Gastroesophageal sphincter (tissue), 4 donors: ENCODE results near the gene IKZF3. TPM values are rescaled to one million over a fixed set of nuclear protein-coding genes. Genes with fewer than 3 reads are reported as not detected.

Source experiments
- ATAC-seq: fragments of 150-250 bp; one replicate; pipeline ENCODE4 v1.9.1; 2016; ENCODE audit warnings: mild to moderate bottlenecking, moderate library complexity
- H3K27ac ChIP-seq, 4 donors: fragments of 200-600 bp; sonication (generic) in 3 of 4; 1 replicate in 3 of 4; 2 replicates in 1 of 4; pipeline ENCODE4 v1.5.1; 2016 to 2019
- H3K27me3 ChIP-seq: fragments of 200-600 bp; sonication (generic); one replicate; pipeline ENCODE4 v1.5.1; 2019
- H3K36me3 ChIP-seq, 2 donors: fragments of 200-600 bp; sonication (generic); one replicate each; pipeline ENCODE4 v1.5.1; 2019; ENCODE audit warnings: control low read depth in 1 of 2
- H3K4me1 ChIP-seq, 3 donors: fragments of 200-600 bp; sonication (generic); 1 replicate in 2 of 3; 2 replicates in 1 of 3; pipeline ENCODE4 v1.5.1; 2016 to 2019; ENCODE audit warnings: control low read depth in 2 of 3
- H3K4me3 ChIP-seq, 2 donors: fragments of 200-600 bp; sonication (generic); one replicate each; pipeline ENCODE4 v1.5.1; 2019; ENCODE audit warnings: mild to moderate bottlenecking in 1 of 2, moderate library complexity in 1 of 2
- H3K9me3 ChIP-seq, 3 donors: fragments of 200-600 bp; sonication (generic); one replicate each; pipeline ENCODE4 v1.5.1; 2017 to 2019; ENCODE audit warnings: control low read depth in 2 of 3
- EP300 ChIP-seq: sonication (generic); formaldehyde crosslinking; IDR thresholded peaks from one replicate; pipeline ENCODE4 v1.6.1; 2017; ENCODE audit warnings: antibody characterized with exemption, mild to moderate bottlenecking
- POLR2A ChIP-seq, 2 donors: fragments of 450-650 bp; IDR thresholded peaks; one replicate each; pipeline ENCODE4 v1.6.1; 2017; ENCODE audit warnings: antibody characterized with exemption in 2 of 2, mild to moderate bottlenecking in 2 of 2, moderate library complexity in 1 of 2
- POLR2AphosphoS5 ChIP-seq: sonication (generic); formaldehyde crosslinking; IDR thresholded peaks from one replicate; pipeline ENCODE4 v1.6.1; 2017; ENCODE audit warnings: antibody characterized with exemption
- WGBS, 2 donors: methylation state at CpG; one replicate each; pipeline ENCODE4 v1.1.5; 2018; ENCODE audit warnings: low coverage in 1 of 2; 5-methylcytosine and 5-hydroxymethylcytosine counted together
- total RNA-seq, 4 donors: library from RNA; depleted of rRNA; stranded (reverse); fragments of >200 nt; gene quantifications; one replicate each; pipeline ENCODE4 v1.1.0, GENCODE V29; 2016
- TF ChIP-seq, protein P1 (sequence below), 4 experiments: fragments of 200-600 bp in 2 of 4; fragments of 450-650 bp in 2 of 4; sonication (generic) in 1 of 4; IDR thresholded peaks; one replicate each; pipeline ENCODE4 v1.5.1; 2017 to 2019; ENCODE audit warnings: antibody characterized with exemption in 4 of 4, mild to moderate bottlenecking in 2 of 4, moderate library complexity in 2 of 4

The IKZF3 gene
- total RNA-seq, 4 donors from 2014 or later, result 0.62 to 1.5 (median 0.95) TPM

DNA sequence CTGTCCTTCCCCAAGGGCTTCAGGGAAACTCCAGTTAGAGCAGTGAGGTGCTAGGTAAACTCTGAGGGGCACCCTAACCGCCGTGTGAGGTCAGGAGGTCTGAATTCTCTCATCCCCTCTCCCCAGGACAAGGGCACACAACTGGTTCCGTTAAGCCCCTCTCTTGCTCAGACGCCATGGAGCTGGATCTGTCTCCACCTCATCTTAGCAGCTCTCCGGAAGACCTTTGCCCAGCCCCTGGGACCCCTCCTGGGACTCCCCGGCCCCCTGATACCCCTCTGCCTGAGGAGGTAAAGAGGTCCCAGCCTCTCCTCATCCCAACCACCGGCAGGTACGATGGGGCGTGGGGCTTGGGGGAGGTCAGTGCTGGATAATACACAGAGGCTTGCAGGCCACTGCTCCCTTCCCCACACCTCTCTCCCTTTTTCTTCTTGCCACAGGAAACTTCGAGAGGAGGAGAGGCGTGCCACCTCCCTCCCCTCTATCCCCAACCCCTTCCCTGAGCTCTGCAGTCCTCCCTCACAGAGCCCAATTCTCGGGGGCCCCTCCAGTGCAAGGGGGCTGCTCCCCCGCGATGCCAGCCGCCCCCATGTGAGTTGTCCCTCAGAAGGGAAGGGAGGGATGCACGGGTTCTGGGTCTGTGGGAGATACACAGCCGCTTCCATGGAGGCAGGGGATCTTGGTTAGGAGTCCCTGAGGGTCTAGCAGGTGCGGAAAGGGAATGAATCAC is 121.8 kb downstream of the IKZF3 start:
- H3K27me3 ChIP-seq, result peaks cover 84% of the 10 kb centered on the region
- H3K36me3 ChIP-seq, result no peaks in the 10 kb centered on the region
- H3K4me1 ChIP-seq, result peaks cover 0 to 33% (median 23%) of the 10 kb centered on the region in 3 donors
- H3K4me3 ChIP-seq, result no peak overlapping the region
- ATAC-seq, result no peak
- TF ChIP-seq POLR2A (IDR thresholded peaks at IDR 0.05), result no peak
- no peak for TF ChIP-seq POLR2AphosphoS5
- TF ChIP-seq EP300, result no peak
- TF ChIP-seq, protein P1, sequence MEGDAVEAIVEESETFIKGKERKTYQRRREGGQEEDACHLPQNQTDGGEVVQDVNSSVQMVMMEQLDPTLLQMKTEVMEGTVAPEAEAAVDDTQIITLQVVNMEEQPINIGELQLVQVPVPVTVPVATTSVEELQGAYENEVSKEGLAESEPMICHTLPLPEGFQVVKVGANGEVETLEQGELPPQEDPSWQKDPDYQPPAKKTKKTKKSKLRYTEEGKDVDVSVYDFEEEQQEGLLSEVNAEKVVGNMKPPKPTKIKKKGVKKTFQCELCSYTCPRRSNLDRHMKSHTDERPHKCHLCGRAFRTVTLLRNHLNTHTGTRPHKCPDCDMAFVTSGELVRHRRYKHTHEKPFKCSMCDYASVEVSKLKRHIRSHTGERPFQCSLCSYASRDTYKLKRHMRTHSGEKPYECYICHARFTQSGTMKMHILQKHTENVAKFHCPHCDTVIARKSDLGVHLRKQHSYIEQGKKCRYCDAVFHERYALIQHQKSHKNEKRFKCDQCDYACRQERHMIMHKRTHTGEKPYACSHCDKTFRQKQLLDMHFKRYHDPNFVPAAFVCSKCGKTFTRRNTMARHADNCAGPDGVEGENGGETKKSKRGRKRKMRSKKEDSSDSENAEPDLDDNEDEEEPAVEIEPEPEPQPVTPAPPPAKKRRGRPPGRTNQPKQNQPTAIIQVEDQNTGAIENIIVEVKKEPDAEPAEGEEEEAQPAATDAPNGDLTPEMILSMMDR (IDR thresholded peaks at IDR 0.05), result no peak
- no peak overlapping the region for H3K27ac ChIP-seq
- no peaks in the 10 kb centered on the region for H3K9me3 ChIP-seq
- WGBS, 2 donors, result 61 to 83% methylated on average over 3 to 8 of the region's 18 CpGs

DNA sequence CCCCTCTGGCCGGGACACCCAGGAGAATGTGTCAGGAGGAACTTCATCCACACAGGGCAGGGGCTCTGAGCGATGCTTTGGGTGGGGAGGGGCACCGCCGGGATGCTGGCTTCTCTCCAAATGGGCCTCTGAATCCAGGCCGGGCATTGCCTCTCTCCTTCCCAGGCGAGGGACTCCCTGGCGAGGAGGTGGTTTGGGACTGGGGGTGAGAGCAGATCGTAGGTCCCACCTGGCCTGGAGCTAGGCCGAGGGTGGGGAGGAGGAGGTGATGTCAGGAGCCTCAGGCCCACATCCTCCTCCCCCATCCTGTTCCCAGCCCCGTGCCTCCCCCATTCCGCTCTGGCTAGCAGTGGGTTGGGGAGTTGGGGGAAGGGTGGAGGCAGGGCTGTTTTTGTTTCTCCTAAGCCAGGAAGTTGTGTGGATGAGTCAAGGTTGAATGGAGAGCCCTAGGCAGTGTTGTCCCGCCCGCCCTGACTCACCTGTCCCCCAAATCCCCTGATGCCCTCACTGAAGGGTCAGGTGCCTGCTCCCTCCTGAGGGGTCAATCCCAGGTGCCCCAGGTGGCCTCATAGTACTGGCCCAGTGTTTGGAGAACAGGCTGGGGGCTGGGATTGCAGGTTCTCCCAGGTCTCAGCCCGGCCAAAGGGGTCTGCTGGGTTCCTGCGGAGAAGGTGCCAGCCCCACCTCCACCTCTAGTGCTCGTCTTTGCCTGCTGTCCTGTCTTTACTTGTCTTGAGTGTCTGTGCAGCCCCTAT is 123.6 kb downstream of the IKZF3 start:
- WGBS, 2 donors, result 32% methylated on average over 4 of the region's 16 CpGs; no CpG with 5 or more reads in 1 of the 2 donors
- no peaks in the 10 kb centered on the region for H3K9me3 ChIP-seq
- TF ChIP-seq POLR2AphosphoS5, result no peak
- TF ChIP-seq EP300, result no peak
- TF ChIP-seq, protein P1 (IDR thresholded peaks at IDR 0.05), result no peak
- H3K36me3 ChIP-seq, result no peaks in the 10 kb centered on the region
- peak; percentile 16 for ATAC-seq
- H3K4me3 ChIP-seq, result no peak overlapping the region
- H3K4me1 ChIP-seq, result peaks cover 0 to 34% (median 23%) of the 10 kb centered on the region in 3 donors
- H3K27me3 ChIP-seq, result peaks cover 99% of the 10 kb centered on the region
- H3K27ac ChIP-seq, result no peak overlapping the region

DNA sequence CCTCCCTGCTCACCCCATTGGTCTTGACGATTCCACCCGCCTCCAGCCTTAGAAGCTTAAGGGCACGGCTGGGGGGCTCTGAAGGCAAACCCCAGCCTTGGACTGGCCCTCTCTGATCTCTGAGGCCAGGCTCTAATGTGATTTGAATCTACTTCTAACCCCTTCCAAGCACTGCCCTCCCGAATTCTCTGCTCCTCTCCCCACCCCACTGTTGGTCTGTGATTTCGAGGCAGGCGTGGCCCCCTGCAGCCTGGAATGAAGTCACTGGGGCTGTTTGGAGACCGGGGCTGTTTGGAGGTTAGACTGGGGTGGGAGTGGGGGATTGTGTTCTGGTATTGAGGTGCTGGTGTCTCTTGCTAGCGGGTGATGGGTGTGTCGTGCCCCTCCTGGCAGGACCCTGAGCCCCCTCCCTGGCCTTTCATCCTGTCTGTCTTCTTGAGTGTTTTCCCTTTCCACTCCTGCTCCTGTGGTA is 124.2 kb downstream of the IKZF3 start:
- H3K36me3 ChIP-seq, result no peaks in the 10 kb centered on the region
- no peak for TF ChIP-seq POLR2AphosphoS5
- TF ChIP-seq EP300, result no peak
- TF ChIP-seq, protein P1 (IDR thresholded peaks at IDR 0.05), result no peak
- no peak for TF ChIP-seq POLR2A (IDR thresholded peaks at IDR 0.05)
- H3K4me3 ChIP-seq, result peak overlapping the region in 1 of 2 donors; percentile 37
- no peaks in the 10 kb centered on the region for H3K9me3 ChIP-seq
- 20 to 43% methylated on average over 2 to 4 of the region's 9 CpGs for WGBS, 2 donors
- peaks cover 0 to 34% (median 23%) of the 10 kb centered on the region in 3 donors for H3K4me1 ChIP-seq
- ATAC-seq, result no peak
- H3K27me3 ChIP-seq, result peaks cover 95% of the 10 kb centered on the region
- H3K27ac ChIP-seq, result no peak overlapping the region

DNA sequence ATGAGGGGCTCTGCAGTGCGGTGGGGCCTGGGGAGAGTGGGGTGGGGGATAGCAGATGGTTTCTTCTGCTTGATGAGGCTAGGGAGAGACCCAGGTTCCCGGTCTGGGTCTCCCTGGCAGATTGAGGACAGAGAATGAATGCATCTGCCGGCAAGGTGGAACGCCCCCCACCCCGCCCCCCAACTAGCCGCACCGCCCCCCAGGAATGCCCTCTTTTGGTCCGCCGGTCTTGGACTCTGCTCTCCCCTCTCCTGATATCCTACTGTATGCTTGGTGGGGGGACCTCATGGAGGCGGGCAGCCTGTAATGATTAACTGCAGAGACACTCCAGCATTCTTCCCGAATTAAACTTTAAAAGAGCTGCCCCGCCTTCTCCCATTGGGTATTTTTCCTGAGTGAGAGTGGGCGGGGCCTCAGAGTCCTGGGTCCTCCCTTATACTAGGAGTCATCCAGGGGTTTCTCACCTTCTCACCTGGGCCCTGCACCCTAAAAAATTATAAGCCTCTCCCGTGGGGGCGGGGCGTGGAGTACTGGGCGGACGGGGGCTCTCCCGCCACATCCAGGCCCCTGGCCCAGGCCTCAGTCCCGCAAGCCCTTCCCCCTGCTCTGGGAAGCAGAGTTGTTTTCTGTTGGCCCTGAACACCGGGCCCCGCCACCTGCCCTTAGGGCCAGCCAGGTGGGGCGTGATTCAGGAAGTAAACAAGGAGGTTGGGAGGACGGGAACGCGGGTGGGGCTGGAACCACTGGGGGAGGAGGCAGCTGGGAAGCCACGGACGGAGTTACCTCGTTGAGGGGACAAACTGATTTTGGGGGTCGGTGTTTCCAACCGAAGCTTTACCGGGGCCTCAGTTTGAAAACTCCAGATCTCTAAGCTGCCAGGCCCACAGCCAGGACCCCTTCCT is 124.9 kb downstream of the IKZF3 start:
- H3K27ac ChIP-seq, result no peak overlapping the region
- ATAC-seq, result peak; percentile 23
- no peak for TF ChIP-seq POLR2AphosphoS5
- no peak for TF ChIP-seq EP300
- TF ChIP-seq, protein P1 (IDR thresholded peaks at IDR 0.05), result no peak
- TF ChIP-seq POLR2A (IDR thresholded peaks at IDR 0.05), result no peak

More for the DNA sequence above, 124.9 kb downstream of the IKZF3 start:
- peaks cover 0 to 34% (median 23%) of the 10 kb centered on the region in 3 donors for H3K4me1 ChIP-seq
- H3K9me3 ChIP-seq, result no peaks in the 10 kb centered on the region
- H3K4me3 ChIP-seq, result peak overlapping the region in 1 of 2 donors; percentile 37
- no peaks in the 10 kb centered on the region for H3K36me3 ChIP-seq
- H3K27me3 ChIP-seq, result peaks cover 88% of the 10 kb centered on the region
- WGBS, 2 donors, result 0 to 14% methylated on average over 1 of the region's 32 CpGs
